Astrocyte of the cerebellum (primary cell): ENCODE results near the gene CNPY4.
A peak's percentile ranks its signal among the peaks of the same experiment; 100 is the strongest.

Source experiments
- DNase-seq: peaks from one replicate; pipeline ENCODE4 v3.0.0-alpha.2; 2011; ENCODE audit warnings: low read depth
- H3K4me3 ChIP-seq: 2 replicates; pipeline ENCODE4 v1.5.1; 2011; ENCODE audit warnings: mild to moderate bottlenecking, low read depth, low read length, moderate library complexity
- in situ Hi-C: cut with HindIII; loops from 2 replicates; pipeline ENCODE4 v1.10.0; 2017; ENCODE audit warnings: low sequenced_read_pairs
- TF ChIP-seq, protein P1 (sequence below): IDR thresholded peaks from 2 replicates; pipeline ENCODE4 v1.5.1; 2012; ENCODE audit warnings: low read length, low read depth, moderate library complexity, mild to moderate bottlenecking; ENCODE audit errors: missing control alignments

CNPY4 gene

DNA sequence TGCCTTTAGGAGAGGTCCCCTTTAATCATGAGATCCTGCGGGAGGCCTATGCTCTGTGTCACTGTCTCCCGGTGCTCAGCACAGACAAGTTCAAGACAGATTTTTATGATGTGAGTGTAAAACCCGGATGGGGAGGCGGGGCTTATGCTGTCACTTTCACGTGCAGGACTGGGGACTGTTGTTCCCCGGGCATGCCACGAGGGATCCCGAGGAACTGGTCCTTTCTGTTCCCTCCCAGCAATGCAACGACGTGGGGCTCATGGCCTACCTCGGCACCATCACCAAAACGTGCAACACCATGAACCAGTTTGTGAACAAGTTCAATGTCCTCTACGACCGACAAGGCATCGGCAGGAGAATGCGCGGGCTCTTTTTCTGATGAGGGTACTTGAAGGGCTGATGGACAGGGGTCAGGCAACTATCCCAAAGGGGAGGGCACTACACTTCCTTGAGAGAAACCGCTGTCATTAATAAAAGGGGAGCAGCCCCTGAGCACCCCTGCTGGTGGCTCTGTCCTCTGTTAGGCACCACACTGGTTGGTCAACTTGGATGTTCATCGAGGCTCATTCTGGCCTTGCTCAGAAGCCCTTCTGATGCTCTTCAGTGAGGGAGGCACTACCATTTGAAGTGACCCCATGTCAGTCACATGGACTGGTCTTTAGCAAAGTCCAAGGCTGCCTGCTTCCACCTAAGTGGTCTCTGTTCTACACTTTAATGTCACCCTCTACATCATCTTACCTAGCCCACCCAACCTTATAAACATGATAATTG, 27.8 kb upstream of the CNPY4 start:
- no peak overlapping the region for H3K4me3 ChIP-seq
- in situ Hi-C loops, result no loop called here
- TF ChIP-seq, protein P1, sequence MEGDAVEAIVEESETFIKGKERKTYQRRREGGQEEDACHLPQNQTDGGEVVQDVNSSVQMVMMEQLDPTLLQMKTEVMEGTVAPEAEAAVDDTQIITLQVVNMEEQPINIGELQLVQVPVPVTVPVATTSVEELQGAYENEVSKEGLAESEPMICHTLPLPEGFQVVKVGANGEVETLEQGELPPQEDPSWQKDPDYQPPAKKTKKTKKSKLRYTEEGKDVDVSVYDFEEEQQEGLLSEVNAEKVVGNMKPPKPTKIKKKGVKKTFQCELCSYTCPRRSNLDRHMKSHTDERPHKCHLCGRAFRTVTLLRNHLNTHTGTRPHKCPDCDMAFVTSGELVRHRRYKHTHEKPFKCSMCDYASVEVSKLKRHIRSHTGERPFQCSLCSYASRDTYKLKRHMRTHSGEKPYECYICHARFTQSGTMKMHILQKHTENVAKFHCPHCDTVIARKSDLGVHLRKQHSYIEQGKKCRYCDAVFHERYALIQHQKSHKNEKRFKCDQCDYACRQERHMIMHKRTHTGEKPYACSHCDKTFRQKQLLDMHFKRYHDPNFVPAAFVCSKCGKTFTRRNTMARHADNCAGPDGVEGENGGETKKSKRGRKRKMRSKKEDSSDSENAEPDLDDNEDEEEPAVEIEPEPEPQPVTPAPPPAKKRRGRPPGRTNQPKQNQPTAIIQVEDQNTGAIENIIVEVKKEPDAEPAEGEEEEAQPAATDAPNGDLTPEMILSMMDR, result peak; percentile 18
- DNase-seq, result no peak

DNA sequence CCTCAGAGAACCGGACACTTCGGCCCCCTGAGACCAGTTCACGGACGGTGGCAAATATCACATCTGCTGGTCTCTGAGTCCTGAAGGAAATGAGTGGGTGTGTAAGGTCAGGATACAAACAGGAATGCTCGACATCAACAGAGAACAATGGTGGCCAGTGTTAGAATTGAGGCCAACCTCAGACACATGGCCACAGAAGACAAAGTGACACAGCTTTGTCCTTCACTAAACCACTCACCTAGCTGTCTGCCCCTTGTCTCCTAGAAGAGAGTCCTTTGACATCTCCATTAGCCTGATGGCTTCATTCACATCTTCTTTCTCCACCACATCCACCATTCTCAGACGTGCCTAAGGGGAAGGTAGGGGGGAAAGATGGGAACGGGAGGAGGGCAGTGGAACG, 26.4 kb upstream of the CNPY4 start:
- no peak overlapping the region for H3K4me3 ChIP-seq
- TF ChIP-seq, protein P1, result no peak
- in situ Hi-C loops, result no loop called here
- no peak for DNase-seq

DNA sequence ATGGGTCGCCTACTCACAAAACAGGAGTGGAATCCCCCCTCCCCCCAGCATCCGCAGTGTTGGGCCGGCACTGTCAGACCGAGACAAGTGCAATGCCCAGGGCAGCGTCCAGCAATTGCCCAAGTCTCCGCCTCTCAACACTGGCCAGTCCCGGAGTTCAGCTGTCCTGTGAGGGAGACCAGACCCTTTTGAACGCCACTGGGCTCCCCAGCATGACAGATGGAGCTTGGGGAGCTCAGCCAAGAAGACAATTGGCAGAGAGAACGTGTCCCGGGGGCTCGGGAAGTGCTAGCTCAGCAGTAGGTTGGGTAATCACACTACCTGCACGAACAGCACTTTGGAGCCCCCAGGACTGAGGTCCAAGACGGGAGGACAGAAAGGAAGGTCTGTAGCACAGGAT, 25.9 kb upstream of the CNPY4 start:
- no peak overlapping the region for H3K4me3 ChIP-seq
- DNase-seq, result no peak
- in situ Hi-C loops, result no loop called here
- TF ChIP-seq, protein P1, result no peak

DNA sequence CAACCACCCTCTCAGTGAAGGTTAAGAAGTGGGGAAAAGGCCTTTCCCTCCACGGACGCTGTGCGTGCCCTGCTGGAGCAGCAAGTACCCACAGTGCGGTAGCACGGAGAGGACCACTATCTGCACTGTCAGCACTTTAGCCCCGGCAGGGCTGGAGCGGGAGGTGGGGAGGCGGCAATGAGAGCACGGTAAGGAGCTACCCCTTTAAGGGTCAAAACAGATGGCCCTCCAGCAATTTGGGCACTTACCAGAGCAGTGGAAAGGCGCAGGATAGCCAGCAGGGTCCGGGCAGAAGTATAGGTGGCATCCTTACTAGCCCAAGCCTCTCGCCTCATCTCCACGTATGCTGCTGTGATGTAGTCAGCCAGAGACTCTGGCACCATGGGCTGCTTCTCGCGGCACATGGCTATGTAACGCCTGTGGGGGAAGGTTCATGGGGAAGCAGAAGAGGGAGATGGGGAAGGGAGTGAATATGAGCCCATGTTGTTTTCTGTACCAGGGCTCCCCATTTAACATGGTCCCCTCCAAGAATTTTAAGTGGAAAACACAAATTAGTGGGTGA, 25.4 kb upstream of the CNPY4 start:
- H3K4me3 ChIP-seq, result no peak overlapping the region
- TF ChIP-seq, protein P1, result no peak
- DNase-seq, result no peak
- in situ Hi-C loops, result no loop called here

GRCh38 chr7:100095289-100095688, 24.1 kb upstream of the CNPY4 start:
- TF ChIP-seq, protein P1, result no peak
- no peak for DNase-seq
- in situ Hi-C loops, result loop anchor here (5.0 kb wide), 1 partner anchor 63 kb away; no protein-coding TSS in a partner anchor
- no peak overlapping the region for H3K4me3 ChIP-seq

DNA sequence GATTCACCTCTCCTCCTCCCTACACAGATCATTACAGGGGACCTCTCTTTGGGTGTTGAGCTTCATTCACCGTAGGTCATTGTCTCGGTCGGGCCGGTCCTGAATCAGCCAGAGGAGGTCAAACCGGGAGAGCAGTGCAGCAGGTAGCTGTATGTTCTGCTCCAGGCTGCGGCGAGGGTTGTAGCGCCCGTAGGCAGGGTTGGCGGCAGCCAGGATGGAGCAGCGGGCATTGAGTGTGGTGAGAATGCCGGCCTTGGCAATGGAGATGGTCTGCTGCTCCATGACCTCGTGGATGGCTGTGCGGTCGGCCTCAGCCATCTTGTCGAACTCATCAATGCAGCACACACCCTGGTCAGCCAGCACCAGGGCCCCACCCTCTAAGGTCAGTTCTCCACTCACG, 23.7 kb upstream of the CNPY4 start:
- in situ Hi-C loops, result loop anchor here (5.0 kb wide), 1 partner anchor 63 kb away; no protein-coding TSS in a partner anchor
- TF ChIP-seq, protein P1, result no peak
- H3K4me3 ChIP-seq, result no peak overlapping the region
- no peak for DNase-seq
